Choroid plexus epithelial cell (primary cell): ENCODE results near the gene RBFOX1.

Experiments
- DNase-seq: peaks from one replicate; pipeline ENCODE4 v3.0.0-alpha.2; 2010; ENCODE audit warnings: low read depth
- H3K4me3 ChIP-seq: 2 replicates; pipeline ENCODE4 v1.5.1; 2011; ENCODE audit warnings: low read depth, mild to moderate bottlenecking, control low read depth, low read length, moderate library complexity
- TF ChIP-seq, protein P1 (sequence below): conservative IDR thresholded peaks from 2 replicates; pipeline ENCODE4 v1.5.1; 2011; ENCODE audit warnings: low read depth, mild to moderate bottlenecking, control low read depth, inconsistent platforms, low read length, moderate library complexity

The RBFOX1 gene

DNA sequence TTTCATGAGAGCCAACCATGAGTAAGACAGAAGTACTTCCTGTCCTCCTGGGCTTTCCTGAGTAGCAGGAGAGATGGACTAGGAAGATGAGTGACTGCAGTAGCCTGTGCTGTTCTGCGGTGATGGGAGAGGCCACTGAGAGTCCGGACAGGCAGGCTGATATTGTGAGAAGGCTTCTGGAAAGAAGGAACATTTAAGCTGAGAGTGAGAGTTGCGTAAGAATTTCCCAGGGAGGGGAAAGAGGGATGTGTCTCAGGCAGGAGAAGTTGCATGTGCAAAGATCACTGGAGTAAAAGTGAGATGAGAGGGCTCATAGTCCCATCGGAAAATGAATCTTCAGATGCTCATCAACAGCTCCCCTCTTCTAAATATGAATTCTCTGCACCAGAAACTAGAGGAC is 258.3 kb downstream of the RBFOX1 start:
- TF ChIP-seq, protein P1, sequence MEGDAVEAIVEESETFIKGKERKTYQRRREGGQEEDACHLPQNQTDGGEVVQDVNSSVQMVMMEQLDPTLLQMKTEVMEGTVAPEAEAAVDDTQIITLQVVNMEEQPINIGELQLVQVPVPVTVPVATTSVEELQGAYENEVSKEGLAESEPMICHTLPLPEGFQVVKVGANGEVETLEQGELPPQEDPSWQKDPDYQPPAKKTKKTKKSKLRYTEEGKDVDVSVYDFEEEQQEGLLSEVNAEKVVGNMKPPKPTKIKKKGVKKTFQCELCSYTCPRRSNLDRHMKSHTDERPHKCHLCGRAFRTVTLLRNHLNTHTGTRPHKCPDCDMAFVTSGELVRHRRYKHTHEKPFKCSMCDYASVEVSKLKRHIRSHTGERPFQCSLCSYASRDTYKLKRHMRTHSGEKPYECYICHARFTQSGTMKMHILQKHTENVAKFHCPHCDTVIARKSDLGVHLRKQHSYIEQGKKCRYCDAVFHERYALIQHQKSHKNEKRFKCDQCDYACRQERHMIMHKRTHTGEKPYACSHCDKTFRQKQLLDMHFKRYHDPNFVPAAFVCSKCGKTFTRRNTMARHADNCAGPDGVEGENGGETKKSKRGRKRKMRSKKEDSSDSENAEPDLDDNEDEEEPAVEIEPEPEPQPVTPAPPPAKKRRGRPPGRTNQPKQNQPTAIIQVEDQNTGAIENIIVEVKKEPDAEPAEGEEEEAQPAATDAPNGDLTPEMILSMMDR, result no peak
- H3K4me3 ChIP-seq, result no peak overlapping the region
- DNase-seq, result no peak

DNA sequence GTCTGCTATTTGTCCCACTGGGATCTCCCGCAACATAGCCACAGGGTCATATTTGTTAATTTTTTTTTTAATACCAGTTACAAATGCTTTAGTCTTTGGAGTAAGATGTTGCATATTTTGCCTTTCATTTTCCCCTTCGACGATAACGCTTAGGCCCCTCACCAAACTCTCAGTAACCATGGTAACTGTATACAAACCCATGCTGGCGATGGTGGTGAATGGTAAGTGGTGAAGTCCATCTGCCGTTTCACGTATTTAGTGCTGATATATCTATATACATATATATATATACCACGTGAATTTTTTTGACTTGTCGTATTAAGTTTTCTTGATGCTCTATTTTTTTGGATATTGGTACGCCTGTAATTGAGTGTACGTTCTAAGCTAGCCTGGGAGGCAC is 263.7 kb downstream of the RBFOX1 start:
- no peak for DNase-seq
- TF ChIP-seq, protein P1, result no peak
- H3K4me3 ChIP-seq, result no peak overlapping the region

DNA sequence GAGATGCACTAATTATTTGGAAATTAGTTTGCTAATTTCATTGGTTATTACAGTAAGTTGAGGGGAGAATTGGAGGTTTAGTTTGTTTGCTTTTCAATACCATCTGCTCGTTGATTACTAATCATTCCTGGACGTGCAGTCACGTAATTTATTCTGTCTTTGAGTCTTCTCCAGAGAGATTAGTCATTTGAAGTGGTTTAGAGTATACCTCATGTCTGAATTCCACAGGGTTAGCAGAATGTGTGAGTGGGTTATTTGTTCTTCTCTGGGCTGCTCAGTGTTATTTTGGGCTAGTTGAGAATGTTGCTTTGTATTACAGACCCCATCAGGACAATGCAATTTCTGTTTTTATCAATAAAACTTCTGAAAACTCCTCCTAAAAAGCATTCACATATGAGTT is 265.0 kb downstream of the RBFOX1 start:
- DNase-seq, result no peak

DNA sequence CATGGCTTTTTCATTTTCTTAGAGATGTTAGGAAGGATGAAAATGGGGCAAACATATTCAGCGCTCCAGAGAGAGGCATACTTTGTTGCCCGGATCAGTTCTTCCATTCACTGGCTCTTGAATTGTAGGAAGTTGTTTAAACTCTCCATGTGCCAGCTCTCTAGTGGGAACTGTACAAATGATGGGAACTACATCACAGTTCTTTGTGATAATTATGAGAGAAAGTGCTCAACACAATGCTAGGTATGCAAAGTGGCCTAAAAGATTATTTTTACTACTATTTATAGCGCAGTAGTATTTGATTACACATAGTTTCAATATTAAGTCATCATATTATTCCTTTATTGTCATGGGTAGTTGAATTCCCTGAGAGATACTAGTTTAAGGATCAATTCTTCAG is 268.5 kb downstream of the RBFOX1 start:
- DNase-seq, result no peak
- TF ChIP-seq, protein P1, result no peak

More for the DNA sequence above, 265.0 kb downstream of the RBFOX1 start:
- TF ChIP-seq, protein P1, result no peak
- H3K4me3 ChIP-seq, result no peak overlapping the region

DNA sequence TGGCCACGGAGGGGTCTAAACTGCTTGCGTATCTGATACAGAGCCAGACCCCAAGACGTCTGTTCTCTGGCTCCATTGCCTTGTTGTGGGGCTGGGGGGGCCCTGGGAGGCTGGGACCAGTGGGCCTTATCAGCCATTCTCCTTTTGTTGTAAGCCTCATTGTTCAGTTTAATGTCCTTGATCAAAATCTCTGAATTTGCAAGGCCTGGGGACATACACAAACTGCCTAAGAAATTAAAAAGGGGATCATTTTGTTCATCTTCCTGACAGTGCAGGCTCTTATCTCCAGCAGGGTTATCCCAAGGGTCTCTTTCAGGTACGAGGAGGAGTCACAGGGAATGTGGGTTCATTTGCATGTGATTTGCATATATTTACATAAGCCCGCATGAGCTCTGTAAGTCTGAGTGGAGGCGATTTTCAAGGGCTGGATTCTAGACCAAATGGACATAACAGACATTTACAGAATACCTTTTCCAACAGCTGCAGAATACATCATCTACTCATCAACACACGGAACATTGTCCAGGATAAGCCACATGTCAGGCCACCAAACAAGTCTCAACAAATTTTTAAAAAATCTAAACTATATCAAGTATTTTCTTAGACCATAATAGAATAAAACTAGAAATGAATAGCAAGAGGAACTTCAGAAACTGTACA is 269.8 kb downstream of the RBFOX1 start:
- TF ChIP-seq, protein P1, result no peak
- DNase-seq, result no peak
- H3K4me3 ChIP-seq, result no peak overlapping the region

More for the DNA sequence above, 268.5 kb downstream of the RBFOX1 start:
- no peak overlapping the region for H3K4me3 ChIP-seq

DNA sequence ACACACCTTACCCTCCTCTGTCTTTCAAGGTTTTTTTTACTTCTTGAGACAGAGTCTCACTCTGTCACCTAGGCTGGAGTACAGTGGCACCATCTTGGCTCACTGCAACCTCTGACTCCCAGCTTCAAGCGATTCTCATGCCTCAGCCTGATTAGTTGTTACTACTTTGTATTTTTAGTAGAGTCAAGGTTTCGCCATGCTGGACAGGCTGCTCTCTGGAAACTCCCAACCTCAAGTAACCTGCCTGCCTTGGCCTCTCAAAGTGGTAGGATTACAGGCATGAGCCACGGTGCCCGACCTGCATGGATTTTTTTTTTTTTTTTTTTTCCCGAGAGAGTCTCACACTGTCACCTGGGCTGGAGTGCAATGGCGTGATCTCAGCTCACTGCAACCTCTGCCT is 273.2 kb downstream of the RBFOX1 start:
- no peak overlapping the region for H3K4me3 ChIP-seq
- TF ChIP-seq, protein P1, result no peak
- DNase-seq, result no peak

DNA sequence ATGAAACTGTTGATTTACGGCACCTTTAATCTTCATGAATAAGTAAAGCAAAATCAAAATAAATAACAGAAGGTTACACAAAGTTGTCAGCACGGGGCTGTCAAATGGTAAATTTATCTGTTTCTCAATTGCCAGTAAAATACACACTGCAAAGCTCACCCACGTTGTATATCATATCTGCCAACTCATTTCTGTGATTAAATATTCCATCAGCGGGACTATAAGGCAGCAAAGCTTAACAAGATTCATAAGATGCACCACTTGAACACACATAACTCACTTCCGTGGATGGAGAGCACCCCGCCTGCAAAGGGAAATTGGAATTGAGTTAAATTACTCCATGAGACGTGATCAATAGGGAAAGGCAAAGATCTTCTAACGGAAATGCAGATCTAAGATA is 280.0 kb downstream of the RBFOX1 start:
- H3K4me3 ChIP-seq, result no peak overlapping the region
- TF ChIP-seq, protein P1, result no peak
- no peak for DNase-seq
